ENCODE data around the gene MDM2.
"Not testable (repeated sequence)": the region's sequence is repeated elsewhere in the genome, so short reads cannot be mapped to it uniquely, and the experiment has no call there.

MDM2 gene

DNA sequence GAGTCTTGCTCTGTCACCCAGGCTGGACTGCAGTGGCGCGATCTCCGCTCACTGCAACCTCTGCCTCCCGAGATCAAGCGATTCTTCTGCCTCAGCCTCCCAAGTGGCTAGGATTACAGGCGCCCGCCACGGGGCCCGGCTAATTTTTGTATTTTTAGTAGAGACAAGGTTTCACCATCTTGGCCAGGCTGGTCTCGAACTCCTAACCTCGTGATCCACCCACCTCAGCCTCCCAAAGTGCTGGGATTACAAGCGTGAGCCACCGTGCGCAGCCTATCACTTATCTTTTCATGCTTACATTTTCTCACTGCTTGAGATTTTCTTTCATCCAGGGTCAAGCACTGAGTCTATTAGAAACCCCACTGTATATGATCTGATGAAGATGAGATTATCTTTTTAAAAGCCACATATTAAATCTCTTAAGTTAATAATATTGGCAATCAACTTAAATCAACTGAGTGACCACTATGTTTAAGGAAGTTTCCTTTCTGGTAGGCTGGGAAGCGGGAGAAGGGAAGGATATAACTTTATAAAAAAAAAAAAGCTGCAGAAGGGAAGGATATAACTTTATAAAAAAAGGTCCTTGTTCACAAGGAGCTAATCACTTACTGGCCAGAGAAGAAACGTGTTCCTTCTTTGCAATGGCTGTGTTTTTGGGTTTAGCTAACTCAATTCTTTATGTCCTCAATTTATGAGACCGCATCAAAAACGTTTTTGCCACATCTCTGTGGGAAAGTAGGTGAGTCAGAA is 1.3 kb upstream of the MDM2 start:
- no peak for DNase-seq (ENCODE audit: low read depth)

DNA sequence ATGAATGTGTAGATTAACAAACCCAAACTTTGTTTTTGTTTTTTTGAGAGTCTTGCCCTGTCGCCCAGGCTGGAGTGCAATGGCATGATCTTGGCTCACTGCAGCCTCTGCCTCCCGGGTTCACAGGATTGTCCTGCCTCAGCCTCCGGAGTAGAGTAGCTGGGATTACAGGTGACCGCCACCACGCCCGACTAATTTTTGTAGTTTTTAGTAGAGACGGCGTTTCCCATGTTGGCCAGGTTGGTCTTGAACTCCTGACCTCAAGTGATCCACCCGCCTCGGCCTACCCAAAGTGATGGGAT is 752 bp upstream of the MDM2 start:
- DNase-seq (ENCODE audit: low read depth), result not testable (repeated sequence)

DNA sequence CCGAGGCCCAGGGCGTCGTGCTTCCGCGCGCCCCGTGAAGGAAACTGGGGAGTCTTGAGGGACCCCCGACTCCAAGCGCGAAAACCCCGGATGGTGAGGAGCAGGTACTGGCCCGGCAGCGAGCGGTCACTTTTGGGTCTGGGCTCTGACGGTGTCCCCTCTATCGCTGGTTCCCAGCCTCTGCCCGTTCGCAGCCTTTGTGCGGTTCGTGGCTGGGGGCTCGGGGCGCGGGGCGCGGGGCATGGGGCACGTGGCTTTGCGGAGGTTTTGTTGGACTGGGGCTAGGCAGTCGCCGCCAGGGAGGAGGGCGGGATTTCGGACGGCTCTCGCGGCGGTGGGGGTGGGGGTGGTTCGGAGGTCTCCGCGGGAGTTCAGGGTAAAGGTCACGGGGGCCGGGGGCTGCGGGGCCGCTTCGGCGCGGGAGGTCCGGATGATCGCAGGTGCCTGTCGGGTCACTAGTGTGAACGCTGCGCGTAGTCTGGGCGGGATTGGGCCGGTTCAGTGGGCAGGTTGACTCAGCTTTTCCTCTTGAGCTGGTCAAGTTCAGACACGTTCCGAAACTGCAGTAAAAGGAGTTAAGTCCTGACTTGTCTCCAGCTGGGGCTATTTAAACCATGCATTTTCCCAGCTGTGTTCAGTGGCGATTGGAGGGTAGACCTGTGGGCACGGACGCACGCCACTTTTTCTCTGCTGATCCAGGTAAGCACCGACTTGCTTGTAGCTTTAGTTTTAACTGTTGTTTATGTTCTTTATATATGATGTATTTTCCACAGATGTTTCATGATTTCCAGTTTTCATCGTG is 612 bp downstream of the MDM2 start:
- DNase-seq (ENCODE audit: low read depth), result peak; percentile 94

DNA sequence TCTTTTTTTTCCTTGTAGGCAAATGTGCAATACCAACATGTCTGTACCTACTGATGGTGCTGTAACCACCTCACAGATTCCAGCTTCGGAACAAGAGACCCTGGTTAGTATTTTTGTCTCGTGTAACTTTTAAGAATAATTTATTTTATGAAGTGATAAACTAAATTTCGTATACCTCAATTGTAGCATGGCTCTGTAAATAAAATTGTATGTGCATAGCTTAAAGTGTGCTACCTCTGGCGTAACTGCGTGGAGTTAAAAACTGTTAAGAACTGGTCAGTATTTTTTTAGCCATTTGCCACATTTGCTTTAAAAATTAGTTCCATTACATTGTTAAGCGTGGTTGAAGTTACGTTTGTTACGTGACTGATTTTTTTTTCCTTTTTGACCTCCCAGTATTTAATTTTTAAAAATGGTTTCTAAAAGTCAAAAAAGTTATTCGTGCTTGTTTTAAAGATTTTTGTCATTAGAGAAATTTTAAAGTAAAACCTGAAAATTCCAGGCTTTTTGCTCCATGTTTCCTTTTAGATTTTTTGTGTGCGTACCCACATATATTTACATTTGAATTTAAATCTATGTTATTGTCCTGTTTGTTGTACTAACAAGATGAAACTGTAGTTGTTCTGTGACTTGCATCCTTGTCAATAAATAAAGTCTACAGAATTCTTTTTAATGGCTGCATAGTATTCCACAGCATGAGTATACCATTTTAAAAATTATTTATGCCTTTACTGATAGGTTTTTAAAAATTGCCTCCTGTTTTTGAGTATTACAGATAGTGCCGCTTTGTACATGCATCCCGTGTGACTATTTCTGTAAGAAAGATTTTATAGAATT is 1.4 kb downstream of the MDM2 start:
- peak; percentile 28 for DNase-seq (ENCODE audit: low read depth)

DNA sequence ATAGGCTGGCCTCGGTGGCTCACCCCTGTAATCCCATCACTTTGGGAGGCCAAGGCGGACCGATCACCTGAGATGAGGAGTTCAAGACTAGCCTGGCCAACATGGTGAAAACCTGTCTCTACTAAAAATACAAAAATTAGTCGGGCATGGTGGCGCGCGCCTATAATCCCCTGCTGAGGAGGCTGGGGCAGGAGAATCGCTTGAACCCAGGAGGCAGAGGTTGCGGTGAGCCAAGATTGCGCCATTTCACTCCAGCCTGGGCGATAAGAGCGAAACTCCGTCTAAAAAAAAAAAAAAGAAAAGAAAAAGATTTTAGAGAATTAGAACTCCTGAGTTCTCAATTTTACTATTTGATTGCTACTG is 2.0 kb downstream of the MDM2 start:
- not testable (repeated sequence) for DNase-seq (ENCODE audit: low read depth)

DNA sequence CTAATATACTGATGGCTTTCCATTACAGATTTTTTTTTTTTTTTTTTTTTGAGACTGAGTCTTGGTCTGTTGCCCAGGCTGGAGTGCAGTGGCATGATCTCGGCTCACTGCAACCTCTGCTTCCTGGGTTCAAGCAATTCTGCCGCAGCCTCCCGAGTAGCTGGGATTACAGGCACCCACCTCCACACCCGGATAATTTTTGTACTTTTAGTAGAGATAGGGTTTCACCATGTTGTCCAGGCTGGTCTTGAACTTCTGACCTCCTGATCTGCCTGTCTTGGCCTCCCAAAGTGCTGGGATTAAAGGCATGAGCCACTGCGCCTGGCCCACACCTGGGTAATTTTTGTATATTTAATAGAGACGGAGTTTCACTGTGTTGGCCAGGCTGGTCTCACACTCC is 3.6 kb downstream of the MDM2 start:
- not testable (repeated sequence) for DNase-seq (ENCODE audit: low read depth)

DNA sequence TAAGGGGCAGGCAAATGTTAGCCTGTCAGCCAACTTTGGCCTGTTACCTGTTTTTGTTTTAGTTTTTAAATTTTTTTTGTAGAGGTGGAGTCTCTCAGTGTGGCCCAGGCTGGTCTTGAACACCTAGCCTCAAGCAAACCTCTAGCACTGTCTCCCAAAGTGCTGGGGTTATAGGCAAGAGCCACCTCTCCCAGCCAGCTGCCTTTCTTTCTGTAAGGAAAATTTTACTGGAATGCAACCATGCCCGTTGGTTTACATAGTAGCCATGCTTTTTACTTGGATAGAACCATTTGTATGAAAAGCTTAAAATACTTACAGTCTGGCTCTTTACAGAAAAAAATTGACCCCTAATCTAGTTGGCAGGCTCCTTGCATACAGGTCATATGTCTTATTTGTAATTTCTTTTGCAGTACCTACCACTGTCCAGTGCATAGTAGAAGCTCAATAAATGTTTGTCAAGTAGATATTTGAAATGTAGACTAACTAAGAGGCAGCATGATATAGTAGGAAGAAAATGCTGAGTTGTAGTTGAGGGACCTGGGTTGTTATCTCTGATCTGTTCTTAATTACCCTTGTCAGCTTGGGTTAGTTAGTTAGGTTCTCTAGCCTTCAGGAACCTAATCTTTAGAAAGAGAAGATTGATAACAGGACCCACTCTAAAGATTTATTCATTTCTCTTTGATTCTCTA is 4.7 kb downstream of the MDM2 start:
- DNase-seq (ENCODE audit: low read depth), result no peak

DNA sequence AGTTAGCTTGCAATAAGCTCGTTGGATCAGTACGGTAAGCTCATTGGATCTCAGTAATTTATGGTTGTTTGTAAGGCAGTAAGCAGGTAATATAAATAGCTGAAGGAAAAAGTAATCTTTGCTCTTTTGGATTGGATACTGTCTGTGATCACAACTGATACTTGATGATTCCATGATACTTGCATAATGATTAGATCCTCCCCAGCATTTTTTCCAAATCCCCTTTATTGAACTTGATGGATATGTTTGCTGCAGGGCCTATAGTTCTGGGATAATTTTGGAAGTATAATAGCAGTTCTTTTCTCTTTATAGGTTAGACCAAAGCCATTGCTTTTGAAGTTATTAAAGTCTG is 5.2 kb downstream of the MDM2 start:
- DNase-seq (ENCODE audit: low read depth), result no peak

DNA sequence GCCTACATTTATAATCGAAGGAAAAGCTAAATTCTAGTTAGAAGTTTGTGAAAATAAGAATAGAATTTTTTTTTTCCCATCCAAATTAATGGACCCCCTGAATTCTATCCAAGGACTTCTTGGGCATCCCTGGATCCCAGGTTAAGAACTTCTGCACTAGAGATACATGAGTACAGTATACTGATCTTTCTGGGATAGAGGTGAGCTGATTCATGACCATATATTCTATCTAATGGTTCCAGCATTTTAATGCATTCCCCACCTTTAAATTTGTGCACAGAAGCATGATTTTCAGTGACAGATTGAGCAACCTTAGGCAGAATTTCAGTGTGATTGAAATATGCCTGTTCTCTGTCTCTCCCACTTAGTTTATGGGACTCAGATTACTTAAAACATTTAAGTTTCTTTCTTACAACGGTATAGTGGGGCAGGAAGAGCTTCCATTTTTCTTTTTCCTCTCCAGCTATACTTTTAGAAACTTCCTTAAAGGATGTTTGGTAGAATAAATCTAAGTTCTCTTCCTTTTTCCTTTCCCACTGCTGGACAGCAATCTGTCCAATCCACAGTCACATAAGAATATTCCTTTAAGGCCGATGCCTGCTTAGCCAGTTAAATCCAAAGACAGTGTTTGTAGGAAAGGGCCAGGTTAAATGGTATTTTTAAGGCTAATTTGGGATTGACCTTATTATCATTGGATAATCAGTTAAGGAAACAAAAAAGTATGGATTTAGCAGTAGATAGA is 6.7 kb downstream of the MDM2 start:
- DNase-seq (ENCODE audit: low read depth), result no peak

DNA sequence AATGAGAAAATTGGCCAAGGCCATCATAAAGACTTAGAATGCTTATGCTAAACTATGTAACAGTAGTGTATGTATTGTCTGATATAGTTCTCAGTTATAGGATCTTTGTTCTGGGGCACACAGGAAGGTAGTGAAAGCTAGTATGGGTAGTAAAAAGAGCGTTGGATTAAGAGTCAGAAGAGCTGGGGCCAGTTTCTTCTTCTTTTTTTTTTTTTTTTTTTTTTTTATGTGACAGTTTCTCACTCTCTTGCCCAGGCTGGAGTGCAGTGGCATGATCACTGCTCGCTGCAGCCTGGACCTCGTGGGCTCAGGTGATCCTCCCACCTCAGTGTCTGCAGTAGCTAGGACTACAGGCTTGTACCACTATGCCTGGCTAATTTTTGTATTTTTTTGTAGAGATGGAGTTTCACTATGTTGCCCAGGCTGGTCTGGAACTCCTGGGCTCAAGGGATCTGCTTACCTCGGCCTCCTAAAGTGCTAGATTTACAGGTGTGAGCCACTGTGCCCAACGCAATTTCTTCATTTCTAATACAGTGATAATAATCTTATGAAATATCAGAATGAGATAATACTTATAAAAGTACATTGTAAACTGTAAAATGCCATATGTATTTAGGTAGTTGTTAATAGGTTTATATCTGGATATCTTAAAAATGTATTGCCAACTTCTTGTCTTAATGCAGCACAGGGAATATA is 7.4 kb downstream of the MDM2 start:
- no peak for DNase-seq (ENCODE audit: low read depth)

DNA sequence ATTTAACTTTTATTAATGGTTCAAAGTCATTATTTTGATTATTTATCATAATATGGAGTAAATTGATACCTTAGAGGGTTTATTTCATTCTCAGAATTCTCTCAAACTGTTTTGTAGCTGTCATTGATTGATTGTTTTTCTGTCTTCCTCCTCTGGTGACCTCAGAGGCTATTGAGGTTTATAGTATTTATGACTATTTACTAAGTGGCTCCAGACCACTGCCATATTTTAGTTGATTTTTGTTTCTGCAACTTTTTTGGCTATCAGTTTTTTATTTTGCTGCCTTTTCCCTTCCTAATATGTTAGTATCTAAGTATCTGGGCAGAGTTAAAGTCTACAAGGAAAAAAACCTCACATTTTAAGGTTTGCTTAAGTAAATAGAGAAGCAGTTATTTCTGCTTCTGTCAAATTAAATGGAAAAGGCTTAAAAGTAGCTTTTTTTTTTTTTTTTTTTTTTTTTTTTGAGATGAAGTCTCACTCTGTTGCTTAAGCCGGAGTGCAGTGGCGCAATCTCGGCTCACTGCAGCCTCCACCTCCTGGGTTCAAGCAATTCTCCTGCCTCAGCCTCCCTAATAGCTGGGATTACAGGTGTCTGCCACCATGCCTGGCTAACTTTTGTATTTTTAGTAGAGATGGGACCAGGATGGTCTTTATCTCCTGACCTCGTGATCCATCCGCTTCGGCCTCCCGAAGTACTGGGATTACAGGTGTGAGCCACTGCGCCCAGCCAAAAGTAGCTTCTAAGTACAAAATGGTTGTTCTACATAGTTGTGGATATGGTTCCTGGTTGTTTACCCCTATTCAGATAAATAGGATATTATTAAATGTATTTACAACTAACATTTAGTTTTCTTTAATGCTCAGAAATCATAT is 8.2 kb downstream of the MDM2 start:
- no peak for DNase-seq (ENCODE audit: low read depth)

DNA sequence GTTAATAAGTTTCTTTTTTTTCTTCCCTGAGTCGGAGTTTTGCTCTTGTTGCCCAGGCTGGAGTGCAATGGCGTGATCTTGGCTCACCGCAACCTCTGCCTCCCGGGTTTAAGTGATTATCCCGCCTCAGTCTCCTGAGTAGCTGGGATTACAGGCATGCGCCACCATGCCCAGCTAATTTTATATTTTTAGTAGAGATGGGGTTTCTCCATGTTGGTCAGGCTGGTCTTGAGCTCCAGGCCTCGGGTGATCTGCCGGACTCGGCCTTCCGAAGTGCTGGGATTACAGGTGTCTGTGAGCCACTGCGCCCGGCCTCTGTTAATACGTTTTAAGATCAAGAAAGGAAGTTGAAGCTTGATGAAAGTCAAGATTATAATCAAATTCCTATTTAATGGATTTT is 11.5 kb downstream of the MDM2 start:
- not testable (repeated sequence) for DNase-seq (ENCODE audit: low read depth)

DNA sequence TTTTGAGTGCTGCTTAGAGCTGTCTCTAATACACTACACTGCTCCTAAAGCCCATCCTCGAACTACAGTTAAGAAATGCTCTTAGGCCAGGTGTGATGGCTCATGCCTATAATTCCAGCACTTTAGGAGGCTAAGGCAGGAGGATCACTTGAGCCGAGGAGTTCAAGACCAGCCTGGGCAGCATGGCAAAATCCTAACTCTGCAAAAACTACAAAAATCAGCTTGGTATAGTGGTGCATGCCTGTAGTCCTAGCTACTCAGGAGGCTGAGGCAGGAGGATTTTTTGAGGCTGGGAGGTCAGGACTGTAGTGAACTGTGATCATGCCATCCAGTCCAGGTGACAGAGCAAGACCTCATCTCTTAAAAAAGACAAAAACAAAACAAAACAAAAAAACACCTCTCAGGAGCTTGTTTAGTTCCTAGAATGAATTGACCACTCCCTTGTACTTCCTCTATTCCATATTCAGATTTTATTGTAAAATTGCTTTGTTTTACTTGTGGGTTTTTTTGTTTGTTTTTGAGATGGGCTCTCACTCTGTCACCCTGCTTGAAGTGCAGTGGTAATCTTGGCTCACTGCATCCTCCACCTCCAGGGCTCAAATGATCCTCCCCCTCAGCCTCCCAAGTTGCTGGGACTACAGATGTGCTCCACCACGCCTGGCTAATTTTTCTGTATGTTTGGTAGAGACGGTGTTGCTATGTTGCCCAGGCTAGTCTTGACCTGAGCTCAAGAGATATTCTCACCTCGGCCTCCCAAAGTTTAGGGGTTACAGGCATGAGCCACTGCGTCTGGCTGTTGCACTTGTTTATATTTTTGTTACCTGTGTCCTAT is 13.6 kb downstream of the MDM2 start:
- no peak for DNase-seq (ENCODE audit: low read depth)

DNA sequence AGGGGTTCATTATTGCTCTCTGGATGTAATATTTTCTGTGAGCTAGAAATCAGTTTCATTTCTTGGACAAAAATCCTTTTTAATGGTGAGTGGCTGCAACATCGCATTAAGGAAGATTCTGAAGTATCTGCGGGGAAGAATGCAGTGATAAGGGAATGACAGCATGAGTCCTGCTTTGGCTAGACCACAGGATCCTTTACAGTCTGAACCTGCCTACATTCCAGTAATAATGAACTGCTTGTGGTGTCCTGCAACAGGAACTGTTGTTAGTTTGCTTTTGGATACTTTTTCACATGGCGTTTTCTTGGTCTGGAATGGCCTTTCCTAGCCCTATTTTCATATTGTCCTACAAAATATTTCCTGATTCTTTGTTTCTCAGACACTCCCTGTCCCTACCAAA is 15.7 kb downstream of the MDM2 start:
- DNase-seq (ENCODE audit: low read depth), result no peak

DNA sequence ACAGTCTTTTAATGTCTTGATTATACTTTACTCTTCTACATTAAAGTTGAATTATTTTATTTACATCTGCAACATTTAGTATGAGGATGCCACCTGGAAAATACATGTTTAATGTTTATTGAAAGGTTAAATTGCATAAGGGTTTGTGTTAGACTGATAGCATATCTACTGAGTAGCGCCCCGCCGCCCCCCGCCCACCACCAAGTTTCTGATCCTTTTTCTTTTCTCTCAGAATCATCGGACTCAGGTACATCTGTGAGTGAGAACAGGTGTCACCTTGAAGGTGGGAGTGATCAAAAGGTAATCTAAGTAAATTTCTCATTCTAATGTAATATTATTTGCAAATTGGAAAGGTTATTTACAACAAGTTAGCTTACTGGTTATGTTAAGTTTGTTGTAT is 16.2 kb downstream of the MDM2 start:
- DNase-seq (ENCODE audit: low read depth), result no peak

DNA sequence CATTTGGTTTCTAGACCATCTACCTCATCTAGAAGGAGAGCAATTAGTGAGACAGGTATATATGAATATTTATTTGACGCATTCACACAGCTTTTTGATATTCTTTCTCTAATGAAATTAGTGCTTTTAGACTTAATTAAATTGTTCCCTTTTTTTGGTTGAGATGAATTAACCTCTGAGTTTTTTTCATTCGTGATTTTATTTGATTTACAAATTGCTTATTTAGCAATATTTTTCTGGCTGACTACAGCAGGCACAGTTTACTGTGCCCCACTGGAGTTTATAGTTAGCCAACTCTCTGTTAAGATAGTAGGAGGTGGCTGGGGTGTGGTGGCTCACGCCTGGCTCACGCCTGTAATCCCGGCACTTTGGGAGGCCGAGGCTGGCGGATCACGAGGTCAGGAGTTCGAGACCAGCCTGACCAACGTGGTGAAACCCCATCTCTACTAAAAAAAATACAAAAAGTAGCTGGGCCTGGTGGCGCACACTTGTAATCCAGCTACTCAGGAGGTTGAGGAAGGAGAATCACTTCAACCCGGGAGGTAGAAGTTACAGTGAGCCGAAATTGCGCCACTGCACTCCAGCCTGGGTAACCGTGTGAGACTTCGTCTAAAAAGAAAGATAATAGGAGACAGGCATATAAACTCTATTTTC is 16.7 kb downstream of the MDM2 start:
- no peak for DNase-seq (ENCODE audit: low read depth)

DNA sequence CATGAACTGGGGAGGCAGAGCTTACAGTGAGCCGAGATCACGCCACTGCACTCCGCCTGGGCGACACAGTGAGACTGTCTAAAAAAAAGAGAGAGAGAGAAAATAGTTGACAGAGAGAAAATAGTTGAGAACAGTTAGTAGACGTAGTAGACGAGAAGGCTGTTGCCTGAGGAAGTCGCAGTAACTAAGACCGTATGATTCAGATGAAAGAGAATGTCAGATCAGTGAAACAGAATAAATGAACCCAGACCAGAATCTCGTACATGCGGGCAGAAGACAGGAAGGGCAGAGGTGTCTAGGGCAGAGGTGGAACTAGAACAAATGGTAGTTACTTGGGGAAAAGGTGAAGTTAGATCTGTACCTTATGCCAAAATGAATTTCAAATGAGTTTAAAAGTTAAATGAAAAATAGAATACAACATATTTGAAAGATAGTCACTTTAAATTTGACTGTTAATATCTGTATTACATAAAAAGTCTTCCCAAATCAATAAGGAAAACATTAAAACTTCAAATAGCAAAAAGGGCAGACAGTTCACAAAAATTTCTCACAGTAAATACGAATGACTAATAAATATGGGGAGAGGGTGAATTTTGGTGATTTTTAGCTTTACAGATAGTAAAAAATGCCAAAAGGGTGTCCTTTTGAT is 17.7 kb downstream of the MDM2 start:
- no peak for DNase-seq (ENCODE audit: low read depth)

Measured in fibroblast of gingiva (primary cell).